Islet of Langerhans (tissue), 1 donor: ENCODE measurements around the gene SNX9.
"Not testable (repeated sequence)": the region's sequence is repeated elsewhere in the genome, so short reads cannot be mapped to it uniquely, and the experiment has no call there.

ENCODE experiments used
- FAIRE-seq: peaks from one replicate; lab custom pipeline; 2011; peaks lifted over from hg19 to GRCh38; lab: Jason Lieb, UNC

The SNX9 gene

GRCh38 chr6:157823001-157823527 is at the start of gene SNX9:
Gene SNX9, plus strand, starts transcription at chr6:157823246. Its CDS starts 189 bp downstream, at chr6:157823435.
- no peak for FAIRE-seq

DNA sequence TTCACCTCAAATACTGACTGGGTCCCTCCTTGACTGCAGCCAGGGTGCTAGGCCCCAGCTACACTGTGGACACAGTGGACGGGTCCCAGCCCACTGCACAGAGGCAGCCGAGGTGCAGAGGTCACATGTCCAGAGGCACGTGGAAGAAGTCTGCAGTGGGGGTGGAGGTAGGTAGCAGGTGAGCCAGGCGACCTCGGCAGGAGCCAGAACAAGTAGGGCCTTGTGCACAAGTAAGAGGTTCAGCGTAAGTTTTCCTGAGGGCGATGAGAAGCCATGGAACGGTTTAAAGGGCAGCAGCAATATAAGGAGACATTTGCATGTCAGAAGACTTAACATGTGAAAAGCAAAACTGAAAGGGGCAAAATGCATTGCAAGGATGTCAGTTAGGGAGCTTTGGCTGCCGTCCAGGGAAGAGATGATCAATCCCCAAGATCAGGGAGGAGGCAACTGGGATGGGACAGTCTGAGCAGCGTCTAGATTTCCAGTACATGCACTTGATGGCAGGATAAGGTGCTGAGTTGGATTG is 49.7 kb upstream of the SNX9 start:
- FAIRE-seq, result no peak

DNA sequence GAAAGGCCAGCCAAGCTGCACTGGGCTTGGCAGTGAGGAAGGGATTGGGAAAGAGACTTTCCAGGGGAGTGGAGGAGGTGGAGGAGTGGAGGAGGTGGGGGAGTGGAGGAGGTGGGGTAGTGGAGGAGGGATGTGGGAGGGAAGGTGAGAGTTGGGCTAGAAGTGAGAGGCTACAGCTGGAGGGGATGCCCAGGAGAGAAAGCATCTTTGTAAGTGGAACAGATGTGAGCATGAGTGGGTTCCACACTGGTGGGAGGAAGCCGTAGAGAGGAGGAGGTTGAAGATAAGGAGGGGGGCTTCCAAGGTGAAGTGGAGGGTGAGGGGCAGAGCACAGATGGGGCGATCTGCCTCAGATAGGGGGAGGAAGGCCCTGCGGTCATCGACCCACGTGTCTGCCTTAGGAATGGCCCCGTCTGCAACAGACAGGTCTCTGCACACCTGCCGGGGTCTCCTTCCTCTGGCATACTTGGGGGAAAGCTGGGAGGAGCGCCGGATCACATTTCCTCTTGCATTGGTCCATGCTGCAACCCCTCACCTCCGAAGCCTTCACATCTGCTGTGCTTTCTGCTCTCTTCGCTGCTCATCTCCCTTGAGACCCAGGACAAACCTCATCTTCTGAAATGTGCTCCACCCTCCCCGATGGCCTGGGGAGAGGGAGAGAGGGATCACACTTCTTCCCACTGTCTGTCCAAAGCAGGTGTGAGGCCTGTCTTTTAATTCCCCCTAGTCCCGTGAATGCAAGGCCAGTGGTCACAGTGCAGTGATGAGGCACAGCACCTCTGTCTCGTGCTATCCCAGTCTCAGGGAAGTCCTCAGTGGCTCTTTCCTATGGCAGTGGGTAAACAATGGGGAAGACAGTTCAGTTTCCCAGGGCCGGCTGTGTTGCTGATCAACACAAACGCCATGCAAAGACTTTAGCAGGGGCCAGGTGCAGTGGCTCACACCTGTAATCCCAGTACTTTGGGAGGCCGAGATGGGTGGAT is 48.6 kb upstream of the SNX9 start:
- FAIRE-seq, result no peak

- FAIRE-seq, result no peak
These were observed 47.7 kb upstream of the SNX9 start for GRCh38 chr6:157775376-157775775.

DNA sequence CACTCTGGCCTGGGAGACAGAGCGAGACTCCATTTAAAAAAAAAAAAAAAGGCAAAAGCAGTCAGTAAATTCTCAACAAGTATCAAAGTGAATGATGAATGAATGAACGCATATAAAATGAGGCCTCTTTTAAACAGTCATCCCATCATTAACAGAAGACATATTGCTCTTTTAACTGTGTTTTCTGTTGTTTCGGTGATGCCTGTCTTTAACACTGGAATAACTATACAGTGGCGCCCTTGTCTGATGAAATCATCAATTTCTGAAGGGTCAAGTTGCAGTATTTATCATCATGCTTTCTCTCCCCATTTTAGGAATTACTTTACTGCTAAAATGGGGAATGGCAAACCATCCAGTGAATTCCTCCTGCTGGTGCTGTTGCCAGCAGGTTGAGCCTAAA is 45.7 kb upstream of the SNX9 start:
- FAIRE-seq, result no peak

DNA sequence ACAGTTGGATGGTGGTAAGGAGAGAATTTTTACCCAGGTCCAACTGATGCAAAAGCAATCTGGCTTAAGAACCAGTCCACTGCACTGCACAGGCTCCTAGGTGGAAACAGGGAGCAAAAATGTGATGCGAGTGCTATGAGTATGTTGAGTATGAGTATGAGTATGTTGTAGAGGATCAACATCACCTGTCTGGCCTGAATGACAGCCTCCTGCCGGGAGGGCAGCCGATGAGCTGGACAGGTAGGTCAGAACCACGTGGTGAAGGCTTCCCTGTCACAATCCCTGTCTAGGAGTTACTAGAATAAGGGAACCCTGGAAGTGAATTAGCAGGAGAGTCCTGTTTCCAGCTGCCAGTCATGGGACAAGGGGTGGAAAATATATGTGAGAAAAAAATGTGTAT is 44.3 kb upstream of the SNX9 start:
- FAIRE-seq, result no peak

DNA sequence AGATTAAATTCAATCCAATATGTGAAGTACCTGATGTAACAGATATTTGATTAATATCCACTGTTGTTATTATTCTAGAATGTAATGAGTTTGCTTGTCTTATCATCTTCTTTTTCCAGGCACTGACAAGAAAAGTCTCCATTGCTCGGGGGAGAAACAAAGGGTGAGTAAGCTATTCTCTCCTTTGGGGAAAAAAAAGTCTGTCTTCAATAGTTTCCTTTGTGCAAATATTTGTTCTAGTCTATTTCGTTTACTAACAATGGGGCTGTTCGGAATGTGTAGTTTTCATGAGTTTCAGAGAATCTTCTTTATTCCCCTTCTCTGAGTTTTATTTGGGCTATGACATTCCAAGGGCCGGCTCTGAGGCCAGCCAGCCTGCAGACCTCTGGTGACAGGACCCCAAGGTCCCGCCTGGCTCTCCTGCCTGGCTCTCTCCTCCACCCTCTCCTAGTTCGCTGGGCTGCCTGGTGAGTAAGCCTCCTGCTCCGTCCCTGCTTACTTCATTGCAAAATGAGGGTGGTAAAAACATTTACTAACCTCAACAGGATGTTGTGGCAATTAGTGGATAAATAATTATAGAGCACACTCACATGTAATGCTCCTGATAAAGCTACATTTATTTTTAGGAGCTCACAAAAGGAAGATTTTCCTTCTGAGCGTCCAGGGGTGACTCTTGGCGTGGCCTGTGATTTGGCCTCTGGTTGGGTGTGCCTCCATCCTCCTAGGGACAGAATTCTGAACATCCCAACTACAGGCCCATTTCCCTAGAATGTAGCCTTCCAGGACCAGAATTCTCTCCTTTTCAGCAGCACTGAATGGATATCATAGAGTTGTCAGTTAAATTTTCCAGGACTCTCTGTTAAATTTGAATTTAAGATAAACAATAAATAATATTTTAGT is 43.1 kb upstream of the SNX9 start:
- no peak for FAIRE-seq

DNA sequence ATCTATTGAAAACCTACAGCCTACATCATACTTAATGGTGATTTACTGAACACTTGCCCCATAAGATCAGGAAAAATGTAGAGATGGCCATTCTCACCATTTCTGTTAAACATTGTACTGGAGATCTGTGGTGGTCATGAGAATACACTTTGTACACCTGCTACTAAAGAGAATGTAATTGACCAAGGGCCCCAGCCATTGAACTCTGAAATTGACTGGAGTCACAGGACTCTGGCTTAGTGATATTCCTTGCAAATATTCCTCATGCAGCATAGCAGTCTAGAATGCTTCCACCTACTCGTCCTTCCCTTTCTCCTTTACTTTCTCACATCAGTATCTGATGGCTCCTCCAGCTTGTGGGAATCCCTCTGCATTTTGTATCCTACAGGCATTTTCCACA is 37.4 kb upstream of the SNX9 start:
- FAIRE-seq, result no peak

GRCh38 chr6:157786221-157786620 is 36.8 kb upstream of the SNX9 start:
- FAIRE-seq, result no peak

GRCh38 chr6:157787080-157787479 is 36.0 kb upstream of the SNX9 start:
- no peak for FAIRE-seq

DNA sequence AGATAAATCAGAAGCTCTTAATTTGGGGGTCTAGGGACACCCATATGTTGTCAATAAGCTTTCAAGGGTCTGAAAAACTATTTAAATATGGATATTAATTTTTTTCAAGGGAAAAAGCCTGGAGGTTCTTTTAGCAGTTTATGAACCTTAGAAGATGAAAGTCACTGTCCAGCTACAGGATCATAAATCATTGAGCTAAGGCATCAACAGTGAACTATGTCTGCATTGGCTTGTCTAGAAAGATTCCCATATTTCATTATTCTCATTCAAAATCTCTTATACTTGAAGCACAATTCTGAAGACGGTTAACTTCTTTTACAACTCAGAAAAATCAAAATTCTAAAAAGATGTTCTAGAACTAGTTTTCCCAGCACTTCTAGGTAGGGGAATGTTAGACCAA is 34.9 kb upstream of the SNX9 start:
- no peak for FAIRE-seq

DNA sequence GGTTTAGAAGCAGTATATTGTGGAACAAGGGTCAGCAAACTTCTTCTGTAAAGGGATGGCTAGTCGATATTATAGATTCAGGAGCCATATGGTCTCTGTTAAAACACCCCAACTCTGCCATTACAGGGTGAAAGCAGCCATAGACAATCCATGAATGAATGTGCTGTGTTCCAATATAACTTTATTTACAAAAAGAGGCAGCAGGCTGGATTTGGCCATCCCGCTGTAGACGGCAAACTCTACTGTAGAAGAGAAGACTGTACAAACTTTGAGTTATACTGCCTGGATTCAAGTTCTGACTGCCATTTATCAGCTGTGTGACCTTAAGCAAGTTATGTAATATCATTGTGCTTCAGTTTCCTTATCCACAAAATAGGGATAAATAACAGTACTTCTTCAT is 33.7 kb upstream of the SNX9 start:
- FAIRE-seq, result no peak

- no peak for FAIRE-seq
These were observed 33.2 kb upstream of the SNX9 start for GRCh38 chr6:157789861-157790260.

- FAIRE-seq, result no peak
These were observed 32.4 kb upstream of the SNX9 start for GRCh38 chr6:157790548-157791160.

GRCh38 chr6:157791450-157791849 is 31.6 kb upstream of the SNX9 start:
- peak; percentile 74 for FAIRE-seq

- no peak for FAIRE-seq
These were observed 30.4 kb upstream of the SNX9 start for GRCh38 chr6:157792671-157793070.

- FAIRE-seq, result not testable (repeated sequence)
These were observed 29.0 kb upstream of the SNX9 start for GRCh38 chr6:157794012-157794411.

DNA sequence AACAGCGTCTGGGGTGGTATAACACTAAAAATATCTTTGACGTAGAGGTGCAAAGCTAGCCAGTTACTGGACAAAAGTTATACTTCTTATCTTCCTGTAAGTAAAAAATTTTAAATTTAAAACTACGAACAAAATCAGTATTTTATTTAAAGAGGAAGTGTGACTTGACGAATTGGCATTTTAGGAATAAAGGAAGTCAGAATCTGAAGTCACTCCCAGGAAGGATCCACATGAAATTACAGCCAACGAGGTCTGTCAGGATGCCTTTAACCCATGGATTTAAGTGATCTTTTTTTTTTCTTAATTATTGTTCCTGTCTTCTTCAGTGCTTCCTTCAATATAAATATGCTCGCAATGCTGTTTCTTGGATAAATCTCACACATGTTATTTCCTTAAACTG is 27.2 kb upstream of the SNX9 start:
- no peak for FAIRE-seq

- FAIRE-seq, result no peak
These were observed 24.2 kb upstream of the SNX9 start for GRCh38 chr6:157798851-157799250.

DNA sequence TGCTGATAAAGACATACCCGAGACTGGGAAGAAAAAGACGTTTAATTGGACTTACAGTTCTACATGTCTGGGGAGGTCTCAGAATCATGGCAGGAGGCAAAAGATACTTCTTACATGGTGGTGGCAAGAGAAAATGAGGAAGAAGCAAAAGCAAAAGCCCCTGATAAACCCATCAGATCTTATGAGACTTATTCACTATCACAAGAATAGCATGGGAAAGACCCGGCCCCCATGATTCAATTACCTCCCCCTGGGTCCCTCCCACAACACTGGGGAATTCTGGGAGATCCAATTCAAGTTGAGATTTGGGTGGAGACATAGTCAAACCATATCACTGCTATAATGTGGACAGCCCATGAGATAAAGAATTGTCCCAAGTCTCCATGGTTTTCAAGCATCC is 23.5 kb upstream of the SNX9 start:
- FAIRE-seq, result not testable (repeated sequence)

- FAIRE-seq, result no peak
These were observed 22.4 kb upstream of the SNX9 start for GRCh38 chr6:157800420-157801237.
